Glutamatergic neuron (in vitro differentiated cells): ENCODE results near the gene SLC30A2. TPM values are rescaled to one million over a fixed set of nuclear protein-coding genes. Genes with fewer than 3 reads are reported as not detected.

Source experiments
- DNase-seq: peaks from one replicate; pipeline ENCODE4 v3.0.0; 2022
- H3K27ac Mint-ChIP-seq: one replicate; pipeline ENCODE4 v1.8.0; 2020; ENCODE audit warnings: mild to moderate bottlenecking, mixed read lengths, inconsistent platforms; ENCODE audit not compliant: unreplicated experiment
- H3K27me3 Mint-ChIP-seq: one replicate; pipeline ENCODE4 v1.8.0; 2020; ENCODE audit warnings: mild to moderate bottlenecking, moderate library complexity, mixed read lengths, inconsistent platforms; ENCODE audit not compliant: unreplicated experiment
- H3K36me3 Mint-ChIP-seq: one replicate; pipeline ENCODE4 v1.8.0; 2020; ENCODE audit warnings: mild to moderate bottlenecking, mixed read lengths, inconsistent platforms; ENCODE audit not compliant: unreplicated experiment
- H3K4me1 Mint-ChIP-seq: one replicate; pipeline ENCODE4 v1.8.0; 2020; ENCODE audit warnings: mild to moderate bottlenecking, low read depth, mixed read lengths, inconsistent platforms; ENCODE audit not compliant: unreplicated experiment
- H3K4me3 Mint-ChIP-seq: one replicate; pipeline ENCODE4 v1.8.0; 2020; ENCODE audit warnings: mild to moderate bottlenecking, mixed read lengths, inconsistent platforms; ENCODE audit not compliant: unreplicated experiment
- H3K9me3 Mint-ChIP-seq: one replicate; pipeline ENCODE4 v1.8.0; 2020; ENCODE audit warnings: mild to moderate bottlenecking, moderate library complexity, mixed read lengths, inconsistent platforms; ENCODE audit not compliant: unreplicated experiment
- total RNA-seq: library from RNA; stranded (reverse); fragmentation: NEBNext Ultra II Directional; extraction: Animal tissue kit (Norgen Biotek cat#: 25700); gene quantifications from one replicate; pipeline ENCODE4 v1.2.1, GENCODE V29; 2021; ENCODE audit not compliant: unreplicated experiment
- TF ChIP-seq, protein P1 (sequence below): fragments of 200-600 bp; sonication (generic); IDR thresholded peaks from one replicate; pipeline ENCODE4 v1.5.0; 2021; ENCODE audit not compliant: partially characterized antibody, unreplicated experiment

The SLC30A2 gene
- total RNA-seq, 1 donor from 2014 or later, result not detected

DNA sequence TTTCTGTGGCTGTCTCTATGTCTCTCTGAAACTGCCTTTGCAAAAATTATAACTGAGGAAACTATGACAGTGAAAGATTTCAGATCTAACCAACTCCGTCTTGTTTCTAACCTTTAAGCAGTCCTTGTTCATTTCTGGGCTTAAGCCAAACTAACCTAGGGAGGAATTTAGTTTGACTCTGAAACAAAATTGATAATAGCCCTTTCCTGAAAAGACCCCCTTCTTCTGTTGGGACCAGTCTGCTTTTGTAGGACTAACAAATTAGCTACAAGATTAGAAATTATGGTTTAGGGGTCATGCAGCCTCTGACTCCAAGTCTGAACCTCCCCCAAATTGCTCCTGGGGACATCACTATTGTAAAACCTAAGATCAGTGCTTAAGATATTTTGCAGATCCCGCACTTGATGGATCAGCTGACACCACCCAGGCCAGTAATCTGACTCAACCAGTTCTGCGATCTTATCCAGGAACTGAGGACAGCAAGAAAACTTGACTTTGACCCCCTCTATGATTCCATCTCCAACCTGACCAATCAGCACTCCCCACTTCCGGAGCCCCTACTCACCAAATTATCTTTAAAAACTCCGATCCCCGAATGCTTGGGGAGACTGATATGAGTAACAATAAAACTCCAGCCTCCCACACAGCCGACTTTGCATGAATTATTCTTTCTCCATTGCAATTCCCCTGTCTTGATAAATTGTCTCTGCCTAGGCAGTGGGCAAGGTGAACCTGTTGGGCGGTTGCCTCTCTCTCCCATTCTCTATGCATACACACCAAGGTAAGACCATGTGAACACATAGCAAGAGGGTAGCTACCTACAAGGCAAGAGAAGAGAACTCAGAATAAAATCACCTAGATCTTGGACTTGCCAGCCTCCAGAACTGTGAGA, 32.6 kb upstream of the SLC30A2 start:
- Mint-ChIP-seq H3K27ac (no peak overlapping the region), H3K9me3 (no peaks in the 10 kb centered on the region), H3K4me3 (no peak overlapping the region), H3K4me1 (no peaks in the 10 kb centered on the region), H3K36me3 (no peaks in the 10 kb centered on the region), H3K27me3 (peaks cover 4% of the 10 kb centered on the region)
- DNase-seq, result no peak
- TF ChIP-seq, protein P1, sequence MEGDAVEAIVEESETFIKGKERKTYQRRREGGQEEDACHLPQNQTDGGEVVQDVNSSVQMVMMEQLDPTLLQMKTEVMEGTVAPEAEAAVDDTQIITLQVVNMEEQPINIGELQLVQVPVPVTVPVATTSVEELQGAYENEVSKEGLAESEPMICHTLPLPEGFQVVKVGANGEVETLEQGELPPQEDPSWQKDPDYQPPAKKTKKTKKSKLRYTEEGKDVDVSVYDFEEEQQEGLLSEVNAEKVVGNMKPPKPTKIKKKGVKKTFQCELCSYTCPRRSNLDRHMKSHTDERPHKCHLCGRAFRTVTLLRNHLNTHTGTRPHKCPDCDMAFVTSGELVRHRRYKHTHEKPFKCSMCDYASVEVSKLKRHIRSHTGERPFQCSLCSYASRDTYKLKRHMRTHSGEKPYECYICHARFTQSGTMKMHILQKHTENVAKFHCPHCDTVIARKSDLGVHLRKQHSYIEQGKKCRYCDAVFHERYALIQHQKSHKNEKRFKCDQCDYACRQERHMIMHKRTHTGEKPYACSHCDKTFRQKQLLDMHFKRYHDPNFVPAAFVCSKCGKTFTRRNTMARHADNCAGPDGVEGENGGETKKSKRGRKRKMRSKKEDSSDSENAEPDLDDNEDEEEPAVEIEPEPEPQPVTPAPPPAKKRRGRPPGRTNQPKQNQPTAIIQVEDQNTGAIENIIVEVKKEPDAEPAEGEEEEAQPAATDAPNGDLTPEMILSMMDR, result no peak

DNA sequence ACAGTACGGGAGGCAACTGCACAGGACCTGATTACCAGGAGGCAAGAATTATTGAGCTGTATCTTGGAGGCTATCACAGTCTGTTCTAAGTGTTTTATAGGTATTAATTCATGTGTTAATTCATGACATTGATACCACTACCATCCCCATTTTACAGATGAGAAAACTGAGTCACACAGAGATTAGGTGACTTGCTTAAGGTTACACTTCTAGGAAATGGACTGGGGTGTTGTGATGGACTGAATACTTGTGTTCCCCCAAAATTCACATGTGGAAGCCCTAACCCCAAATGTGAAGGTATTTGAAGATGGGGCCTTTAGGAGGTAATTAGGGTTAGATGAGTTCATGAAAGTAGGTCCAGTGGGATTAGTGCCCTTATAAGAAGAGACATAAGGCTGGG, 31.6 kb upstream of the SLC30A2 start:
- no peak for DNase-seq
- H3K27ac Mint-ChIP-seq, result no peak overlapping the region
- TF ChIP-seq, protein P1, result no peak
- H3K4me3 Mint-ChIP-seq, result no peak overlapping the region
- no peaks in the 10 kb centered on the region for H3K4me1 Mint-ChIP-seq
- H3K36me3 Mint-ChIP-seq, result no peaks in the 10 kb centered on the region
- H3K27me3 Mint-ChIP-seq, result peaks cover 4% of the 10 kb centered on the region
- no peaks in the 10 kb centered on the region for H3K9me3 Mint-ChIP-seq

DNA sequence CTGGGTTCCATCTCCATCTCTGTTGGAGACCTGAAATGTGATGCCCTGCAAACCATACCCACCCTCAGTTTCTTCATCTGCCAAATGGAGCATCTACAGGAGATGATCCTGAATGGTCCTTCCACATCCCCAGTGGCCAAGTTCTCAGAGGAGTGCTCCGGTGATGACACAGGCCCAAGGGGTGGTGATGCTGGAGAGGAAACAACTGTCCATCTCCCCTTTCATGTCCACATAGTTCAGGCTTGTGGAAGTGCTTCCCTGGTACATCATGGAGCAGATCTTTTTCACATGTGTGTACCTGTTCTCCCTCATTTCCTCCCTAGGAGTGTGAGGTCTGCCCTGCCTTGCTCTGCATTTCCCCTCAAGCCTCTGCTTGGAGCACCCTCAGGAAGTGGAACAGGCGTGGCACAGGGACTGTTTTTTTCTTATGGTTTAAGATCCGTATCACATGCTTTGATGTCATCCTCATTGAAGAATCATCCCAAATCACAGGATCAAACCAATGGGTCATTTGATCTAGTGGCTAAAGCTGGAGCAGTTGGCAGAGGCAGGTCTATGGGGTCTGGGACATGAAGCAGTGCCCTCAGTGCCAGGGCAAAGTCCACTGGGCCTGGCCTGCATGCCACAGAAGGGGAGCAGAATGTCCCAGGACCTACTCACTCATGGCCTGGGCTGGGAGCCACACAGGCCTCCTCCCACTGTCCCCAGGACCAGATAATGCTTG, 29.7 kb upstream of the SLC30A2 start:
- H3K4me3 Mint-ChIP-seq, result no peak overlapping the region
- H3K4me1 Mint-ChIP-seq, result no peaks in the 10 kb centered on the region
- H3K36me3 Mint-ChIP-seq, result no peaks in the 10 kb centered on the region

DNA sequence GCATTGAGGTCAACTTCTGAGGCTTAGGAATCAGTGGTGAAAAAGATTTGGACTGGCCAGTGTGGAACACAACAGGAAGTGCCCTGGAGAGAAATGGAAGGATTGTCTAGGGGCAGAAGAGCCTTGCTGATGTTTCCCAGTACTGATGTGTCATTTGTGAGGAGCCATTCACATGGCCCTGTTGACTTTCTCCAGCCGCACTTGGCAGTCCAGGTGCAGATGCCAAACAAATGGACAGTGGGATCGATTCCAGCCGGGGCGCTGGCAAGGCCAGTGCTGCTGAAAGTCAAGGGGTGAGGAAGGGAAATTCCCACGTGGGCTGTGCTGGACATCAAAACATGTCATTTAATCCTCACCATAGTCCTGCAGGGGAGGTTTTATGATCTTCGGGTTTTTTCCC, 26.4 kb upstream of the SLC30A2 start:
- Mint-ChIP-seq H3K27ac (no peak overlapping the region), H3K4me1 (peaks cover 2% of the 10 kb centered on the region)

More for the DNA sequence above, 29.7 kb upstream of the SLC30A2 start:
- no peak for DNase-seq
- TF ChIP-seq, protein P1, result no peak
- peaks cover 4% of the 10 kb centered on the region for H3K27me3 Mint-ChIP-seq
- H3K27ac Mint-ChIP-seq, result no peak overlapping the region
- H3K9me3 Mint-ChIP-seq, result no peaks in the 10 kb centered on the region

More for the DNA sequence above, 26.4 kb upstream of the SLC30A2 start:
- TF ChIP-seq, protein P1, result no peak
- Mint-ChIP-seq H3K4me3 (no peak overlapping the region), H3K9me3 (peaks cover 1% of the 10 kb centered on the region), H3K27me3 (peaks cover 7% of the 10 kb centered on the region), H3K36me3 (no peaks in the 10 kb centered on the region)
- DNase-seq, result no peak
